IPS-18c (cell line): ENCODE measurements around the gene FRMD1.

Experiments
- H3K4me3 ChIP-seq: 2 replicates; pipeline ENCODE4 v1.7.0; 2013; ENCODE audit warnings: low read depth, mild to moderate bottlenecking, low read length, moderate library complexity; ENCODE audit not compliant: insufficient read depth
- H3K9me3 ChIP-seq: one replicate; pipeline ENCODE4 v1.6.1; 2013; ENCODE audit warnings: mild to moderate bottlenecking, low read length, moderate library complexity; ENCODE audit not compliant: control insufficient read depth, insufficient read depth

Gene FRMD1

DNA sequence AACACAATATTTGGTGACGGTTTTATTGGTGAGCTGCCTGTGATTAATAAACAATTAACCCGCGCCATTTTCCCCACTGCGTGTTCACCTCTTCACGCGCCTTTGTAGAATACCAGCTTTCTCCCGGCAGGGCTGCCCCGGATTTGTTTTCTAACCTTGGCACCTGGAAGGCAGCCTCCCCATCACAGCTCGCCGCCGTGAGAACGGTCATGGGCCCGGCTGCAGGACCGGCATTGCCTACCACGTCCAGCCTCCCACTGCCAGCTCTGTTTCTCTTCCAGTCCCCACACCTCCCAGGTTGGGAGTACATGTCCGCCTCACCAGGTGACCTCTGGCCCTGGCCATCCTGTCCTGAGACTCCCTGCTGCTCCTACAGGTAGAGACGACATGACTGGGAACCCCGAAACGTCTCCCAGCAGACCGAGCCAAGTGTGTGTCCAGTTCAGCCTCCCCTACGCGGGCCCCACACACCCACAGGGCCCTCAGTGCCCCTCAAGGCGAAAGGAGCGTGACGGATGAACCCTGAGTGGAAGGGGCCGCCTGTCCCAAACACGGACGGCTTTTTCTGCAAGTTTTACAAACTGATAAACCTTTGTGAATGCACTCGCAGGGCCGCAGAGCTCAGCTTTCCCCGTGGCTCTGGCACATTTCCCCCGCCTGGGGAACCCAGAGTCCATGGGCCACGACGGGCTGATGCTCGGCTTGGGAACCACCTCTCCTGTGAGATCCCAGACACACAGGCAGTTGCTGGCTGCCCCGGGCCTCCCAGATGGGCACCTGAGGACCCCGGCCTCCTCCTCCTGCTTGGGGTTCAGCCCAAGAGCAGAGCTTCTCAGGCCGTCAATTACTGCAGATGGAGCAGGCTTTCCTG, 25.7 kb downstream of the FRMD1 start:
- peaks cover 2% of the 10 kb centered on the region for H3K9me3 ChIP-seq
- H3K4me3 ChIP-seq = no peak overlapping the region

DNA sequence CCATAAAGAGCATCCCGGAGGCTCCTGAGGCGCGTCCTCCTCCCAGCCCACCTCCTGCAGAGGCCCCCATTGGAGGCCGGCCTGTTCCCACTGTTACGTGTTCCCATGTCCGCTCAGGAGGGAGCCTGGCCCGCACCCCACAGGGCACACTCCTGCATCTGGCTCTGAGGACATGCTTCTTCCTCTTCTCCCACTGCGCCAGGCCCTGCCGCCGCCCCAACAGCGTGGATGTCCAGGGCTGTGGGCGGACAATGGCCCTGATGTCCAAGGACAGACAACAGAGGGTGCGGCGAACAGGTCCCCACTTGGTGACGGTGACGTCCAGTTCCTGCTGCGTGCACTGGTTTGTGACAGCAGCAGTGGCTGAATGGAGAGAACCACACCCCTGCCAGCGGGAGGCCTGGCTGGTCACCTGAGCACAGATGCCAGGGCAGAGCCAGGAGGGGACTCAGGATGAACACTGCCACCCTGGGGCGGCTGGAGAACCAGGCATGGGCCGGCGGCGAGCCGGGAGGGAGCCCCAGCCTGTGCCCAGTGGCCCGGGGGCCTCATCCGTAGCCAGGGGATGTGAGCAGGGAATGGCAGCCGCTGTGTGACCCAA, 26.6 kb downstream of the FRMD1 start:
- Histone ChIP-seq H3K4me3 (no peak overlapping the region), H3K9me3 (peaks cover 2% of the 10 kb centered on the region)

DNA sequence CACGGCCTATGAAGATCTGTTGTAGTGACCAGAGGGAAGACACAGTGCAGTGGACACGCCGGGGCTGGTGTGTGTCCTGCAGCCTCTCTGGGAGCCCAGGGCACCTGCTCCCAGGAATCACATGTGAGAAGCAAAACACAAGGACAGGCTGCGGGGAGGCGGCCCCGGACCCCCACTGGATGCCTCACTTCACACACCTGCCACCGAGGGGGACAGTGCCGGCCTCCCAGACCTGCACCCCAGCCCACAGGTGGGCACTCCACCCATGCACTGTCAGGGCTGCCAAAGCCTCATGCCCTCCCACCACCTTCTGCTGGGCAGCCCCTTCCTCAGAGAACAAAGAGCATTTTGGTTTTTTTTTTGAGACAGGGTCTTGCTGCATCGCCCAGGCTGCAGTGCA, 27.4 kb downstream of the FRMD1 start:
- peaks cover 2% of the 10 kb centered on the region for H3K9me3 ChIP-seq
- H3K4me3 ChIP-seq = no peak overlapping the region

GRCh38 chr6:168050881-168051586, 28.0 kb downstream of the FRMD1 start:
- peaks cover 2% of the 10 kb centered on the region for H3K9me3 ChIP-seq
- no peak overlapping the region for H3K4me3 ChIP-seq

GRCh38 chr6:168050225-168050880, 28.7 kb downstream of the FRMD1 start:
- Histone ChIP-seq H3K4me3 (no peak overlapping the region), H3K9me3 (peaks cover 2% of the 10 kb centered on the region)

GRCh38 chr6:168049706-168050224, 29.2 kb downstream of the FRMD1 start:
- no peak overlapping the region for H3K4me3 ChIP-seq
- H3K9me3 ChIP-seq = peaks cover 2% of the 10 kb centered on the region

DNA sequence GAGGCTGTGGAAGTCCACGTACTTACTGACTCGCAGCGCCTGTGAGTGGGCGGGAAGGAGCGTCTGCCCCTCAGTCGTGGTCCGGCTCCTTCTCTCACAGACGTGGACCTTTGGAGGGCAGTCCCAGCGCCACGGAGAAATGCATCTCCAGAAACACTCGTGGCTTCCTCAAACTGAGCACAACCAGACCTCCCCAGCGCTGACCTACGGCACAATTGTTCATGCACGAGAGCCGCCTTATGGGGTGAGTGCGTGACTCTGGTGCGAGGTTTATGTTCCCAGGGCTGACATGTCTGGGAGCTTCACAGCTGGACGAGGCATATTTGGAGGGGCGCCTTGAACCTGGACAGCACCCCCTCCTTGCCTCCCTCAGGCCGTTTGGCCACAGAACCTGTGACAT, 29.7 kb downstream of the FRMD1 start:
- H3K9me3 ChIP-seq = peaks cover 2% of the 10 kb centered on the region

DNA sequence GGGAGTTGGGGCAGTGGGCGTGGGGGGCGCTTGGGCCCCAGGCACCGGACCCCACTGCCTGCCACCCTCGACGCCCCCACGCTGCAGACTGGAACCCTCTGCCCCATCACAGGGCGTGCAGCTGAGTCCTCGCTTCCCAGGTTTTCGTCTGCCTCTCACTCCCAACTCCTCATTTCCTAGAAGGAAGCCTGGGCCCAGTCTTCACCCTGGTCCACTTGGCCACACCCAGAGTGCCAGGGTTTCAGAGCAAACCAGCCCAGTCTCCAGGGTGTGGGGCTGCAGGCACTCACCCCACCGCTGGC, 30.3 kb downstream of the FRMD1 start:
- Histone ChIP-seq H3K9me3 (peaks cover 2% of the 10 kb centered on the region), H3K4me3 (no peak overlapping the region)

More for the DNA sequence above, 29.7 kb downstream of the FRMD1 start:
- no peak overlapping the region for H3K4me3 ChIP-seq

GRCh38 chr6:168047841-168048723, 30.9 kb downstream of the FRMD1 start:
- peaks cover 2% of the 10 kb centered on the region for H3K9me3 ChIP-seq

DNA sequence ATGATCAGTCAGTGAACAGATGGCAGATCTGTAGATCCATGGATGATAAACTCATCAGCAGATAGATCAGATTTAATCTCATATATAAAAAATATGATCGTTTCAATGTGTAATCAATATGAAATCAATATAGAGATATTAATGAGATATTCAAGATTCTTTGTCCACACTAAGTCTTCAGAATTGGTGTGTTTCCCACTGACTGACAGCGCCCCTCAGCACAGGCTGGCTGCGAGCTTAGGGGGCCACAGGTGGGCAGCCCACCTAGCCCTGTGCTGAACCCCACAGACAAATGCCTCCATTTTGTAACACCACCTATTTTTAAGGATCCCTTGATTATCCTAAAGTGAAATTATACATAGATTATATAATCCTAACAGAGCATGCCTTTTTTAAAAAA, 32.3 kb downstream of the FRMD1 start:
- Histone ChIP-seq H3K9me3 (peaks cover 3% of the 10 kb centered on the region), H3K4me3 (no peak overlapping the region)

More at GRCh38 chr6:168047841-168048723, 30.9 kb downstream of the FRMD1 start:
- no peak overlapping the region for H3K4me3 ChIP-seq

GRCh38 chr6:168045706-168046620, 33.0 kb downstream of the FRMD1 start:
- Histone ChIP-seq H3K9me3 (peaks cover 3% of the 10 kb centered on the region), H3K4me3 (no peak overlapping the region)

DNA sequence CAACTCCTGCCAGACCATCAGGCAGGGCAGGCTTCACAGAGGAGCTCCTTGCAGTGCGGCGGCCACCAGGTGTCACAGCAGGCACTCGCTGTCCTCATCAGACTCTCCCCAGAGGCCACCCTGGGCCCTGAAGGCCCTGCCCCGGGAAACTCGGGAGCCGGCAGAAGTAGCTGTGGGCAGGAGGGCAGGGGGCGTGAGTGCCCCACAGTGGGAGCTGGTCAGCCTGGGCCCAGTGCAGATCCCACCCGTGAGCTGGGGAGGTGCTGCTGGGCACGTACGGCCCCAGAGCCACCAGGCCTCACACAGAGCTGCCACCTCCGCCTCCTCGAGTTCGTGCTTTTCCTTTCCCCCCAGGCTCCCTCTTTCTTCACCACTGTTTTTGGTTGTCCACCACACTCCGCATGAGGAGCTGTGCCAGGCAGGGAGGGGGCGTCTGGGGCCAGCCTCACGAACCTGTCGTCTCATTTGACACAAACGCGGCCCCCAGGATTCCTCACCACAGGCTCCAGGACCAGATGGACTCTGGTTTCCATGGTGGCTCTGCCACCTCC, 33.8 kb downstream of the FRMD1 start:
- no peak overlapping the region for H3K4me3 ChIP-seq
- H3K9me3 ChIP-seq = peaks cover 3% of the 10 kb centered on the region

- H3K9me3 ChIP-seq = peaks cover 3% of the 10 kb centered on the region
These were observed 34.4 kb downstream of the FRMD1 start for GRCh38 chr6:168044521-168045130.

GRCh38 chr6:168043848-168044415, 35.1 kb downstream of the FRMD1 start:
- Histone ChIP-seq H3K4me3 (no peak overlapping the region), H3K9me3 (peaks cover 7% of the 10 kb centered on the region)

More at GRCh38 chr6:168044521-168045130, 34.4 kb downstream of the FRMD1 start:
- no peak overlapping the region for H3K4me3 ChIP-seq
